COLO668 (cell line): Measurements from ENCODE around the gene BATF.
A peak's percentile ranks its signal among the peaks of the same experiment; 100 is the strongest.

Experiments
- DNase-seq: peaks from one replicate; lab custom pipeline; 2025; ENCODE audit not compliant: unreplicated experiment; lab: John Stamatoyannopoulos, UW

BATF gene

DNA sequence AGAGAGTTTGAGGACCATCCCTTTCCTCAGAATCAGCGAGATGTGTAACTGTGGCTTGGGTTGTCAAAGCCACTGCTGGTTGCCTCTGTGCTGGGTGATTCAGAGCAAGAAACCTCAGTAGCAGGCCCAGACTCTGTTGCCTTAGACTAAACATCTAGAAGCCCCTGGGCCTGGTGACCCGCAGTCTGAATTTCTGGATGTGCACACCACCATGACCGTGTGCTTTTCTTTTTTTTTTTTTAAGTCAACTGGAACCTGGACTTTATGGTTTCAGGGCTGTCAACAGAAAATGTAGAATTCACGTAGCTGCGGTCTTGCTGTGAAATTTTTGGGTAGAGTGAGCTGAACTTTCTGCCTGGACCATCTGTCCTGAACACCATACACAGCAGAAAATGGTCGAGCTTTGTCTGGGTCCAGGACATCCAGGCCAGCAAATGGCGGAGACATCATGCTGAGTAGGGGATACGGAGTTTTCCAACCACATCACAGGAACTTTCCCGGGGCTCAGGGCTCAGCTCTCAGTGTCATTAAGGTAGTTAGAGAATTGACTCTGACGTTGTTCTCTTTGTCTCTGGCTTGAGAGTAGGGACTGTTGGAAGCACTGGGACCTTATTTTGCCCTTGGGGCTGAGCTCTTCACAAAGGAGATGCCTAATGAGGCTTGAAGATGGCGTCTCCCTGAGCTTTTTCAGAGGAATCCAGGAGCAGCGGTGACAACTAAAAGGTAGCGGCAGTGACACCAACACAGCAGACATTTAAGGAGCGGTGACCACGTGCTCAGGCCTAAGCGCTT, 23.0 kb upstream of the BATF start:
- DNase-seq = no peak

DNA sequence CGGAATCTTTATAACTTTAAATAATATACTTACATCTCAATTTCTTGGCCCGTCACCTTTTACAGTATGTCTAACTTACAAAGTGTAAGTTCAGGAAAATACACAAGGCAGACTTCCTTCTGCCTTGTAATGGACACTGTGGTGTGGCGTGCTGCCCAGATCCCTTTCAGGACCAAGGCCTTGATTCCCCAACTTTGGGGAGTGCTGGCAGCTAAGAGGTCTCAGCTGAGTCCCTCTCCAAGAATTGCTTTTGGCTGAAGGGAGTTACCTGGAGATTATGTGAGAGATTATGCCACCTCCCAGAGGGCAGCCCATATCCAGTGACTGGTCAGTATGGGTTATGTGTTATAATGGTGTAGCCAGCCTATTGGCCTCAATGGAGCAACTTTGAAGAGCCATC, 21.2 kb upstream of the BATF start:
- DNase-seq = no peak

DNA sequence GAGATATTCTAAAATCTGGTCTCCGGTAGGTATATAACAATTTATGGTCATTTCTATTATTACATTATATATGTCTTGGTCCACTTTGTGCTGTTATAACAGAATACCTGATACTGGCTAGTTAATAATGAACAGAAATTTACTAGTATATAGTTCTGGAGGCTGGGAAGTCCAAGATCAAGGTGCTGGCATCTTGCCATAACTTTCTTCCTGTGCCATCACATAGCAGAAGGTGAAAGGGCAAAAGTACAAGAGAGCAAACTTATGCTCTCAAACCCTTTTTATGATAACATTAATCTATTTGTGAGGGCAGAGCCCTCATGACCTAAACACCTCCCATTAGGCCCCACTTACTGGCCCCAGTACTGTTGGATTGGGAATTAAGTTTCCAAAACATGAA, 17.9 kb upstream of the BATF start:
- DNase-seq = no peak

DNA sequence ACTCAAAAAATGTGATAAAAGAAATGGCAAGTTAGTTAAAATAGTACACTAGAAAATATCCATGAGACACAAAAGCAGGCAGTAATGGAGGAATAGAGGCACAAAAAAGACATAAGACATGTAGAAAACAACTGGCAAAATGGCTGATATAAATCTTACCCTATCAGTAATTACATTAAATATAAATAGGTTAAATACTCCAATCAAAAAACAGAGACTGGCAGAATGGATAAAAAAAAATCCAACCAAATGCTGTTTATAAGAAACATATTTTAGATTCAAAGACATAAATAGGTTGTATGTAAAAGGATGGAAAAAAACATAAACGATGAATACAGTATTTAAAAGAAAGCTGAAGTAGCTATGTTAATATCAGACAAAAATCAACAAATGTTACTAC, 15.3 kb upstream of the BATF start:
- DNase-seq = no peak

DNA sequence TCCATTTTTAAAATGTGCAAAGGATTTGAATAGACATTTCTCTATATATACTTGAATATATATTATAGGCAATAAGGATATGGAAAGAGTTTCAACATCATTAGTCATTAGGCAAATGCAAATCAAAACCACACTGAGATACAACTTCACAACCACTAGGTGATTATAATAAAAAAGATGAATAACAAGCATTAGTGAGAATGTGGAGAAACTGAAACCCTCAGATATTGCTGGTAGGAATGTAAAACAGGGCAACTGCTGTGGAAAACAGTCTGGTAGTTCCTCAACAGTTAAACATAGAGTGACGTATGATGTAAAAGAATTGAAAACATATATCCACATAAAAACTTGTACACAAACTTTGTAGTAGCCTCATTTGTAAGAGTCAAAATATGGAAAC, 11.7 kb upstream of the BATF start:
- DNase-seq = no peak

DNA sequence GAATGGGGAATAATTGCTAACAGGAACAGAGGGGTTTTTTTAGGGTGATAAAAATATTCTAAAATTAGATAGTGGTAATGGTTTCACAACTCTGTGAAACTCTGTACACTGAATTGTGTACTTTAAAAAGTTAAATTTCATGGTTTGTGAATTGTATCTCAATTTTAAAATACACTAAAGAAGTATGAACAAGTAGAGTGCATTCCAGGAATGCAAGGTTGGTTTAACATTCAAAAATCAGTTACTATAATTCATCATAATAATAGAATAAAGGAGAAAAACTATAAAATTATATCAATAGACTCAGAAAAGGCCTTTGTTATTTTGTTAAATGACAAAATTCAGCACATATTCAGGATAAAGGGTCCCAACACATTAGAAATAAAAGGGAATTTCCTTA, 11.1 kb upstream of the BATF start:
- no peak for DNase-seq

DNA sequence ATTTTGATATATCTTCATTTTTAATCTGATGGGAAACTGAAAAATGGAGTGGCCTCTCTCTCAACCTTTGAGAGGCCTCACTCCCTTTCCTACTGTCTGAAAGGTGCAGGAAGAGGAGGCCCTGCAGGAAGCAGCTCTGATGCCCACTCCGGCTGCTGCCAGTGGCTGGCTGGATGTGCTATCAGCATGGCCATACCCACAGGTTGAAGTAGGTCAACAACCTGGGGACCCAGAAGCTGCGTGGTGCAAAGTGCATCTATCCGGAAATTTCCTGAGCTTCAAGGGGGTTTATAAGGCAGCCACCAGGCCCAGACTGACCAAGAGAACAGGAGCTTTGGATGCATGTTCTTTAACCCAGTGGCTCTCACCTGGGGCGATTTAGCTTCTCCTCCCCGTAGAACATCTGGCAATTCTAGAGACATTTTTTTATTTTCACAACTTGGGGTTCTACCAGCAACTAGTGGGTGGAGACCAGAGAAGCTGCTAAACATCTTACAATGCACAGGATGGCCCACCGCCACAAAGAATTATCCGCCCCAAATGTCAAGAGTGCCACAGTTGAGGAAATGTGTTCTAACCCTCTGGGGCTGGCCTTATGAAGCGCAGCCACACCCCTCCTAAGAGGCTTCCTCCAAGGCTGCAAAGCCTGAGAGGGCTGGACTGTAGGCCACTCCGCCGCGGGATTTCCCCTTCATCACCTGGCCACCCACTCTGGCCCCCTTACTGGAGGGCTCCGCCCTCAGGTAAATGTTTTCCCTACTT, 8.2 kb upstream of the BATF start:
- no peak for DNase-seq

DNA sequence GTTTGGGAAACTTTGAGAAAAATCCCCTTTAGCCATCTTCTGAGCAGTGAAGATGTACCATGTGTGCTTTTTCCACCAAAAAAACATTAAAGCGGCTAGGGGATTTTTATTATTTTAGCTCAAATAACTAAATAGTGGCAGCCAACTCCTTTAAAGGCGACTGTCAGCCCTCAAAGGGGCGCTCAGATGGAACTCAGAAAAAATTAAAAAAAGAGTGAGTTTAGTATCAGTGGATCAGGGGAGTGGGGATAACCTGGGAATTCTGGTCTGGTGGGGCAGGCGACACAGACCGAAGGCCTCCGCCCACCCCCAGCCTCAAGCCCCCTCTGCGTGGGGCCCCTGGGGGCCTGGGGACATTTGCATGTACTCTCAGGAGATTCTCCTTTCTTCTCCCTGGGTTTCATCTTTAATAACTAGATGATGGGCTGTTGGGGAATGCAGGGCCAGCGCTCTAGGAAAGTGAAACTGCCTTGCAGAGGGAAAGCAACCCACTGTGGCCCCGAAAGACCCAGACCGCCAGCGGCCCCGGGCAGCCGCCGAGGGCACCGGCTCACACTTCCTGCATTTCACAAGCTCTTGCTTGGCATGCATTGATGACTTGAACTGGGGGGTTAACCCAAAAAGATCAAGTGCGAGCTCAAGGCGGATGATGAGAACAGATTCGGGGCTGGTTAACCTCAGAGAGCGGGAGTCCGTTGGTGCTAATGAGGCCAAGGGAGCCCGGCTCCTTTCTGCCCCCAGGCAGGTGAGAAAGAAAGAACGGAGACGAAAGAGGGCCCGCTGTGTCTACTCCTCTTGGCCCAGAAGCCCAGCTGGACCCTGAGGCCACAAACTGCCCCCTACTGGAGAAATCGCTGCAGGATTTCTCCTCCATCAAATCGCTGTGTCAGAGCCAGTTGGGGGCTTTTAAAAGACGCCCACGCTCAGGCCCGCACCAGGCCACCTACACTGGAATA, 7.3 kb upstream of the BATF start:
- DNase-seq = no peak

DNA sequence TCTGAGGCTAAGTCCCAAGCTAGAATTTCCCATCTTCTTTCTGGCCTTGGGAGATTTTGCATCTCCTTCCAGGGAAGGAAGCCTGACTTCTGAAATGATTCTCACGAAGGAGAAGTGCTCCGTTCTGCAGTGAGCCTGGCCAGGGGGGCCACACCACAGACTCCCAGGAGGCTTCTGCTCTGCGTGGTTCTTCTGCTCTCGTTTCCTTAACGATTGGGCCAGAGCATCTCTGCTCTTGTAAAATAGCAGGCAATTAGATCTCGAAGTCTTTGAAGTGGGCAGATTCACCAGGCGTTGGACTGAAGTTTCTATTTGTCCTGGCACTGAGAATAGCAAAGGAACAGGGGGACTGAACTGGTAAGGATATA, 6.7 kb upstream of the BATF start:
- DNase-seq = no peak

DNA sequence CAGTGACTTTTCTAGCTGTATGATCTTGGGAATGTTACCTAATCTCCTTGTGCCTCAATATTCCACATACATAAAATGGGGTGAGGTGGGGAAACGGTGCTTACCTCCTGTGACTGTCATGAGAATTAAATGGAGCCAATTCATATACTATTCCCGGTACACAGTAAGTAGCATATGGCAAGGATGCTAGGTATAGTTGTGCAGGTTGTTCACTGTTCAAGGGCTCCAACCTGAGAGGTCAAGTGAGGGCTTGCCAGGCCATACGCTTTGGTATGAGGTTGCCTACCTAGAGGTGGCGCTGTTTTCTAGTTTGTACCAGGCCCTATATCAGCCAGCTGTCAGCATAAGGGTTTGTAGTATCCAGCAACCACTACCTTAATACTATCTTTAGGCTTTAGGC, 3.6 kb upstream of the BATF start:
- peak; percentile 36 for DNase-seq

DNA sequence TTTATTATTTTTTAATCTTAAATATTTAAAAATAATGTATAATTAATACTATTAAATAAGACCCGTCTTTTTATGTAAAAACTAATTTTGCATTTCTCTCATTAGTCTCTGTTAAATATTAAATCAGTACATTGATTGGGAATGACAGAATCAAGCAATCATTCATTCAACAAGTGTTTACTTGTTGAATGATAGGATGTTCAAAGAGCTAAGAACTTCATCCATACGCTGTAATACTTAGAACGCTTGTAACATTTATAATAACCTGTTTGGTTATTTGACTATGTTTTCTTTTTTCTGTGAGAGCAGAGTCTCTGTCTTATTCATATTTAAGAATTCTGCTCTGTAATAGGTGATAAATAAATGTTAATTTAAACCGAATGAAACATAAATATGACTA, 2.9 kb upstream of the BATF start:
- no peak for DNase-seq

DNA sequence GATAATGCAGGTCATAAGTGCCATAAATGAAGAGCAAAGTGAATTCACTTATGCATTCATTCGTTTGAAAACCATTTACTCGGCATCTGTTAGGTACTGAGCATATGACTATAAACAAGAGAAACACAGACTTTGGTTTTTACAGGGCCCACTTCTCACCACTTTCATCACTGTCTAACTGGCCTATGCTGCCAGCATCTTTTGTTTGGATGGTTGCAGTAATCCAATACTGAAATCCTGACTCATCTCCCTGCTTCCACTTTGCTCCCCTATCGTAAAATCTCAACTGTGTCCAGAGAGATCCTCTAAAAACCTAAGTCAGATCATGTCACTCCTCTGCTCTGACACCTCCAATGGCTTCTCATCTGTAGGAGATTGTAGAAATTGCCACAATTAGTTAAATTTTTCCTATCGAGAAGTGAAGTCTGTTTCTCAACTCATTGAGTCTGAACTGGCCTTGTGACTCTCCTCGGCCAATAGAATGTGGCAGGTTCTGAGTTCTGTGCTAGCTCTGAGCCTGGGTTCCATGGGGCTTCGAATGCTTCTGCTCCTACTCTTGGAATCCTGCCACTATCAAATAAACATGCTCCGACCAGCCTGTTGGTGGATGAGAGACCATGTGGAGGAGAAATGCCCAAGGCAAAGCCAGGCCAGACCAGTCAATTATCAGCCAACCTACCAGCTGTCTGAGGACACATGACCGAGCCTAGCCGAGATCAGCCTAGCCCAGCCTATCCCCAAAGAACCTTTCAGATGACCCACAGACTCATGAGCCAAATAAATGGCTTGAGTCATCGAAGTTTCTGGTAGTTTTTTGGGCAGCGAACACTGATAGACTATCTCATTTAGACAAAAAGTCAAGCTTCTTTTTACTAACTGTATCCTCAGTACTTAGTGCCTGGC, 2.2 kb upstream of the BATF start:
- DNase-seq = no peak

DNA sequence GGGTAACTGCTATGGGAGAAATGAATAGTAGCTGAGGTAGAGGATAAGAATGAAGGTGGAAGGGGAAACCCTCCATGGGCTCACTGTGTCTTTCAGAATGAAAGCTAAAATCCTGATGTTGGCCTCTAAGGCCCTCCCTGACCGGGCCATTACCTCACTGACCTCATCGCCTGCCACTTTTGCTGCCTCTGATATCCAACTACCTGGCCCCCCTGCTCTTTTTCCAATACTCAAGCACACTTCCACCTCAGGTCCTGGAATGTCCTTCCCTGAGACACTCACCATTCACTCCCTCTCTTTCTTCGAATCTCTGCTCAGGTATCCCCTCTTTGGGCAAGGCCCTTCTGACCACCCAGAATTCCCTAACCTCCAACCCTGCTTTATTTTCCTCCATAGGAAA, 1.4 kb upstream of the BATF start:
- no peak for DNase-seq

DNA sequence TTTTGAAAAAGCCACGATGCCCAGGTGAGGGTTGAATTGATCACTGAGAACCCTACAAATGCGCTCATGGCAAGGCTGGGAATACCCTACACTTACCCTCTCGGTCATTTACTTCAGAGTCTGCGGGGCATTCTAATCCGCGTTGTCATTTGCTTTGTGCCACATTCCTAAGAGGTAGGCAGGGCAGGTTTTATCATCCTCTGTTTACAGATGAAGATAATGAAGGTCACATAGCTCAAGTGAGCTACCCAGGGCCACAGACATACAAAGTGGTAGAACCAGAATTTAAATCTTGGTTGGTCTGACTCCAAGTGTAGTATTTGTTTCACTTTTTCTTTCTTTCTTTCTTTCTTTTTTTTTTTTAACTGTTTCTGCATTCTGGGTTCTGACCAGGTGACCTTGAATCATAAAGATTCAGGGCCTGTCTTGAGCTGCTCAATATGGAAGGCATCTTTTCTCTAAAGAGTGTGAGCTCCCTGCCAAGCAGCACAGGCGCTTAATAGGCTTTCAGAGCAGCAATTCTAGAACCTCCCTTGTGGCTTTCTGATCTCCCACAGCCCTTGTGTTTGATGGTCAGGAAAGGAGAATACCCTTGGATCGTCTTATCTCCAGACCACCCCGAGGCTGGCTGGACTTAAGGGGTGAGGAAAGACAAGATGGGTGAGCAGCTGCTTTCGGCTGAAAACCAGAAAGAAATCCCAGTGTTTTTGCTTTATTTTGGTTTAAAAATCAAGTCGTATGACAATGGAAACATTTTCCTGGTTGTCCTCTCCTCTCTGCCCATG, 662 bp upstream of the BATF start:
- no peak for DNase-seq

DNA sequence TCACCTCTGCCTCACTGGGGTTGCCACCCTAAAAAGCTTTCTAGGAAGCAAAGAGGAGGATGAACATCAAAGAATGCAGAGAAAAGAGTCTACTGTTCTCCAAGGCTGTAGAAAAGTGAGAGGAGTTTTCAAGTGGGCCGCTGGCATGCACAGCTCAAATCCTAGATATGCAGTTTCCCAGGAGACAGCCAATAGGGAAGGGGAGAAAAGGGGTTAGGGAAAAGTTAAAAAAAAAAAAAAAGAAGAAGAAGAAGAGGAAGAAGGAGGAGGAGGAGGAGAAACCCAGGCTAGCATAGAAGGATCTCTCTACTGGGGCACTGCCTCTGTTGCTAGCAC, 682 bp downstream of the BATF start:
- no peak for DNase-seq

DNA sequence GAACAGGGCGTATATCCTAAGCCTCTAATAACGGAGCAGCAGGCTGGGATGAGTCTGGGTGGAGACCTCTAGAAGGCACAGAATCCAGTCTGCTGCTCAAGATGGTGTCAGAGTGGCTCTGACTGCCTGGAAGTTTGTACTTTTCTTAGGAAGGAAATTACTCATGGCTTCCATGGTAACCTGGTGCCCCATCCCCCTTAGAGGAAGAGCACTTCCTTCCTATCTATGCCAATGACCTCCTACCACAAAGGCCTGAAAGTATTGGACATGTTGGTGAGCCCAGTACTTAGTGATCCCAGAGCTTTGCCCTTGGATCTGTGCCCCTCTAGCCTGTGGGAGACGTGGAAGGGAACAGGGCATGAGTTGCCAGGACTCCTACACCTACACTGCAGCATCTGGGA, 1.5 kb downstream of the BATF start:
- no peak for DNase-seq

DNA sequence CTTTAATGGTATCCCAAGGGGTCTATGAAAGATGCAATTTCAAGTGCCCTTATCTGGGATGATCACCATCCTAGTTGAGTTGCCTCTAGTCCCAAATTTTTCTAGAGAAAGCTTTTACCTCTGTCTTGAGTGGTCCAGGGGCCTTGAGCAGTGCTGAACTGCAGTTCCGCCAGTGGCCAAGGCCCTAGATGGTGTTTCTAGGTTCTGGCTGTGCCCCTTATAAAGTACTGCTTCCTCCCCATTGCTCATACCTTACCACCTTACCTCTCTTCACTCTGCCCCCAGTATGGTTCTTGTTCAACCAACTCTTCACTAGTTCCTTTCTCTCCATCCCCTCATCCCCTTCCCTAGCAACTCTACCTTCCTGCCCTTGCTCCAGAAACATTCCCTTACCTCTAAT, 3.7 kb downstream of the BATF start:
- no peak for DNase-seq

DNA sequence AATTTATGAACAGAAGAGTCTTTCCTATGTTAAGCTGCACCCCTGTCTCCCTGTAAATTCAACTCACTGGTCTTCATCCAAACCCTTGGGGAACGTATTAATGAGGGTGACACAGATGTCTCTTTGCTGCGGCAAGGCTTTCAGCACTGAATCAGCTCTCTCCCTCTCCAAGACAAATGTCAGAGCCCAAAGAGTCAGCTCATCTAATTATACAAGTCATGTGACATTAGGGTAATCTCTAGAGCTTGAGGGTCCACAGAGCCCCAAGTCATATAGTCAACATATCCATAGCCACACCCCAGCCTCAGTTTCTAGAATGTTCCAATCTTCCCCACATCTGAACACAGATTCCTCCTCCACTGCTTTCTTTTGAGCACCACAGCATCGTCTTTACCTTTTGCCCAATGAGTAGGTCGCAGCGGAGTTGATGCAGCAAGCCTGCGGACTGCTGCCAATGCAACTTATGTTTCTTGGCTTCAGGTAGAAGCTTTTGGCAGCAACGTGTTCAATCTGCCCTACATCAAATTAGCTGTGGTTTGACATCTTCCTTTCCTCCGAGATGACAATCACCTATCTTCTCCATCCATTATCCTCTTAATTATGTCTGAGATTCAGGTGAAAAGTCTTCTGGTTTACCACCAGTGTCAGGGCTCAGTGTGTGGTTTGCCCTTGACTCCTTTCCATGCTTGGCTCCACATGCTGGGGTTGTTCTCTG, 5.3 kb downstream of the BATF start:
- no peak for DNase-seq

DNA sequence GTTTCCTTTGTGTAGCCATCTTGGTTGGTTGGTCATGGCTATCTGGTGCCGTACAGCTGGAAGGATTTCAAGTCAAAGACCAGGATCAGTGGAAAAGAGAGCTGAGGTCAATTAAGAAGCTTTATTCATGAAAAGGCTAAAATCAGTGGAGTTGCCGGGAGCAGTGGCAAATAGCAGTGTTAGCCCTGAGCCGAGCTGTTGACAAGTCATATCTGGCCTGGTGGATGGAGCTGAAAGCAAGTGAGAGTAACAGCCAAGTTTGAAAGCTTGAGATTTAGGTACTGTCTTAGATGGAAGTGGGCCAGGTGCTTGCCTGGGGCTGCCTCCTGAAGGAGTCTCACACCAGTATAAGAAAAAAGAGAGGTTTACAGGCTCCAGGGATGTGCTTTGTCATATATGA, 9.0 kb downstream of the BATF start:
- no peak for DNase-seq
